Stimulated activated CD4-positive, alpha-beta T cell treated with anti-CD3 and anti-CD28 coated beads, Interleukin-2, amount 100 ng/mL, for 4 hours (primary cell): ENCODE data around the gene LIMS1.

Experiments
- DNase-seq: peaks from one replicate; pipeline ENCODE4 v3.0.0-alpha.2; 2020; ENCODE audit warnings: low read depth

LIMS1 gene

GRCh38 chr2:108615480-108616090 lies 81.3 kb downstream of the LIMS1 start:
- no peak for DNase-seq

GRCh38 chr2:108616318-108616717 lies 82.0 kb downstream of the LIMS1 start:
- no peak for DNase-seq

- DNase-seq = no peak
Observed at GRCh38 chr2:108616751-108617161, 82.5 kb downstream of the LIMS1 start.

GRCh38 chr2:108617617-108618016 lies 83.3 kb downstream of the LIMS1 start:
- DNase-seq = no peak

- no peak for DNase-seq
Observed at GRCh38 chr2:108619925-108620620, 85.8 kb downstream of the LIMS1 start.

GRCh38 chr2:108620656-108621055 lies 86.4 kb downstream of the LIMS1 start:
- no peak for DNase-seq

- peak; percentile 70 for DNase-seq
Observed at GRCh38 chr2:108621087-108621559, 86.9 kb downstream of the LIMS1 start.

- DNase-seq = no peak
Observed at GRCh38 chr2:108621687-108622681, 87.7 kb downstream of the LIMS1 start.

- no peak for DNase-seq
Observed at GRCh38 chr2:108623616-108624015, 89.3 kb downstream of the LIMS1 start.

- no peak for DNase-seq
Observed at GRCh38 chr2:108625186-108625827, 91.0 kb downstream of the LIMS1 start.

GRCh38 chr2:108625828-108626195 lies 91.5 kb downstream of the LIMS1 start:
- no peak for DNase-seq

GRCh38 chr2:108626995-108627394 lies 92.7 kb downstream of the LIMS1 start:
- DNase-seq = no peak

- no peak for DNase-seq
Observed at GRCh38 chr2:108627911-108628567, 93.8 kb downstream of the LIMS1 start.

- DNase-seq = no peak
Observed at GRCh38 chr2:108628936-108629335, 94.7 kb downstream of the LIMS1 start.

- DNase-seq = no peak
Observed at GRCh38 chr2:108629417-108629816, 95.1 kb downstream of the LIMS1 start.

GRCh38 chr2:108630567-108631405 lies 96.5 kb downstream of the LIMS1 start:
- DNase-seq = no peak

- DNase-seq = no peak
Observed at GRCh38 chr2:108632332-108633160, 98.3 kb downstream of the LIMS1 start.

- DNase-seq = no peak
Observed at GRCh38 chr2:108633409-108633808, 99.1 kb downstream of the LIMS1 start.

- DNase-seq = no peak
Observed at GRCh38 chr2:108634011-108634410, 99.7 kb downstream of the LIMS1 start.
